HK-2 (cell line): Measurements from ENCODE around the gene RPS3.
A peak's percentile ranks its signal among the peaks of the same experiment; 100 is the strongest.
"Not testable (repeated sequence)": the region's sequence is repeated elsewhere in the genome, so short reads cannot be mapped to it uniquely, and the experiment has no call there.

ENCODE experiments used
- DNase-seq: peaks from one replicate; pipeline ENCODE4 v3.0.0-alpha.2; 2018; ENCODE audit not compliant: unreplicated experiment

RPS3 gene

DNA sequence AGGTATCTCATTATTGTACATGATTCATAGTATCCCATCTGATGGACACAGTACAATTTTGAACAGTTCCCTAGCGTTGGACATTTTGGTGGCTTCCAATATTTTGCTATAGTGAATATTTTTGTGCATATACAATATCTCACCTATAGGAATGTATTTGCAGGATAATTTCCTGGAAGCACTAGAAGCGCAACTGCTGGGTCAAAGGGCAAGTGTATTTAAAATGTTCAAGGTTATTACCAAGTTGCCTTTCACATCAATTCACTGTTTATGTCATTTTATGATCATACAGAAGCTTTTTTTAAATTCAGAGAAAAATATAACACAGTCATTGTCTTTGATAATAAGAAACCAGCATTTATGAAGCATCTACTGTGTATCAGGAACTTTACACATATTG lies 19.1 kb upstream of the RPS3 start:
- no peak for DNase-seq

DNA sequence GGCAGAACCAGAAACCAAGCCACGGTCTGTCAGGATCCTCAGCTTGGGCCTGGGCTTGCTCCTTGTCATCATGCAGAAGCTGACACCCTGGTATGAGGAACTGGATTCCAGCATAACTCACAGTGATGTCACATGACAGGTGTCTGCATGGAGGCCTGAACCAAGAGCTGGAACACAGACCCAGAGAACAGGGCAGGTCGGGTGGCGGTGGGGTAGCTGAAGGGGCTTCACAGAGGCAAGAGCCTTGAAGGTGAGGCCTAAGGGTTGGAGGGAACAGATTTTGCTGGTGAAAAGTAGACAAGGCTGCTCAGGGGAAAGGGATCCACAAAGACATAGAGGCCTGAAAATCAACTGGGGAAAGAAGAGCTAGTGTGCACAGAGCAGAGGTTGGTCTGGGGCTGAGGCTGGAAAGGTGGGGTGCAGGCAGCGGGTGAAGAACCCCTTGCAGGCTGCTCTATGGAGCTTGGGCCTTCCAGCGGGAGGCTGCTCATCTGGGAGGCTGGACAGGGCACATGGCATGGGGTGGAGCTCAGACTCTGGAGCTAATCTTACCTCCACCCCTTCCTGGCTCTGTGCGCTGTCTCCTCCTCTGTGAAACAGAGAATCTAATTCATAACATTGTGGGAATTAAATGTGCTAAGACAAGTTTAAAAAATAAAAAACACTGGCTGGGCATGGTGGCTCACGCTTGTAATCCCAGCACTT lies 18.4 kb upstream of the RPS3 start:
- DNase-seq, result no peak

DNA sequence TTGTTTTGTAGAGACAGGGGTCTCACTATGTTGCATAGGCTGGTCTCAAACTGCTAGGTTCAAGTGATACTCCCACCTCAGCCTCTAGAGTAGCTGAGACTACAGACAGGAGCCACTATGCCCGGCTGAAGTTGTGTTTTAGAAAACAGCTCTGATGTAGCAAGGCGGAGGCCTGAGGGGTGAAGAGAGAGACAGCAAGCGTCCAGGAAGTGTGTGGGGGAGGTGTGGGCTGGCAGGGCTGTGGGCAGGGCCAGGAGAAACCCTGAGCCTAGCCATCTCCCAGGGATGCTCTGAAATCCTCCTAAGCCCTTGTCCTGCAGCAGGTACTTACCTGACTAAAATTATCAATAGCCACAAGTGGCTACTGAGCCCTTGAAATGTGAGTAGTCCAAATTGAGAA lies 16.1 kb upstream of the RPS3 start:
- DNase-seq, result no peak

DNA sequence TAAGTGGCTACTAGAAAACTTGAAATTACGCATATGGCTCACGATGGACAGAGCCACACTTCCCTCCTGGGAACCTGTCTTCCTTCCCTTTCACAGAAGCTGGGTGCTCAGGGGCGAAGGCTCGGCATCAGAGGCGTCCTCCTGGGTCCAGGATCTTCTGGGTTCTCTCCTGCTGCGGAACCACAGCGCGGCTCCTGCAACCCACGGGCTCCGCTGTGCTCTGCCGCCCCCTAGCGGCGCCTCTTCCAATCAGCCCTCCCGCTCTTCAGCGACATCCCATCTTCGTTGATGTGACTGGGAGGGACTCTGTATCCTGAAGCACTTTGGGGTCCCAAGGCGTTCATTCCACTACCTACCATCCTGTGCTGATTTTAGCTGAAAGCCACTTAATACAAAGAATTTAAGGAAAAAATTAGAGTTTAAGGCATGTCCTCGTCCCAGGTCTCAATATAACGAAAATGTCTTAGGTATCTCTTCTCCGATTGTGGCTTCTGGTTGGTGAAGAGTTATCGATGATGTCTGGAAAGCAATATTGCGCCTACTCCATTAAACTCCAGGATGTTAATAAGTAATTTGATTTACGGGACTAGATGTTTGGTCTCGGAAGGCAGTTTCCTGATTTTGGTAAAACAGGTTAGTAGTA lies 14.8 kb upstream of the RPS3 start:
- DNase-seq, result peak; percentile 65

DNA sequence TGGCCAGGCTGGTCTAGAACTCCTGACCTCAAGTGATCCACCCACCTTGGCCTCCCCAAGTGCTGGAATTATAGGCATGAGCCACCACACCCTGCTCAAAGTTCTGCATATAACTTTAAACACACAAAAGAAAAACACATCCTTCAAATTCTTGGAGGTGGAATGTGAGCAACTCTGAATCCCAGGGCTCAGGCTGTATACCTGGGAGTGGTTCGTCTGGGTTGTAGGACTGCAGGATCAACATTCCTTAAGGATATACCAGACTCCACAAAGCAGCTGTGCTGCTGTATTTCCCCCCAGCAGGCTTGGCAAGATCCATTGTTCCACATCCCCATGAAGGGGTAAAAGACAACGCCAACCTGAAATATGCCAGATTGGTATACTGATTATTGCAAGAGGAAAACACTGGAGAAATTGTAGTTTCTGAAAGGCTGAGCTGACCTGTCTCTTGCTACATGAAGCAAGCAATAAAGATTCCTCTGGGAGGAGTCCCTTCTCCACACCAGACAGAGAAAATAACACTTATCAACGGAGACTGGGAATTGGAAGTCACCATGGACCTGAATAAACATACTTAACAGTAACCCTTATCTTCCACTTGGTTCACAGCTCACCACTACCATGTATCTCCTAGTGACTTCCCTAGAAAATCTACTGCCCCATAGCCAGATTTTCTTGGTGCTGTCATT lies 12.2 kb upstream of the RPS3 start:
- DNase-seq, result no peak

DNA sequence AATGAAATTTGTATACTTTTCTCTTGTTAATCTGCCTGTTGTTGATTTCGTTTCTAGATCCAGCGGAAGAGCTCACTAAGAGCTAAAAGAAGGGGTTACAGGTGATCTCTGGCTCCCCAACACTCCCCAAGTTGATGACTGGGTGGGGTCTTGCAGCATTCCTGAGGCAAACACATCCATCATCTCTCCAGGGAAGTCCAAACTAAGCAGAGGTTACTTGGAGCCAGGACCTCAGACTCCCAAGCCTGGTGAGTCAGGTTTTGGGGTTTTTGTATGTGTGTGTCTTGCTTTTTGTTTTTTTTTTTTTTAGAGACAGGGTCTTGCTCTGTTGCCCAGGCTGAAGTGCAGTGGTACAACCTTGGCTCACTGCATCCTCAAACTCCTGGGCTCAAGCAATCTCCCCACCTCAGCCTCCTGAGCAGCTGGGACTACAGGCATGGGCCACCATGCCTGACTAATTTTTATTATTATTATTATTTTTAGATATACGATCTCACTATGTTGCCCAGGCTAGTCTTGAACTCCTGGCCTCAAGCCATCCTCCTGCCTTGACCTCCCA lies 11.5 kb upstream of the RPS3 start:
- DNase-seq, result no peak

DNA sequence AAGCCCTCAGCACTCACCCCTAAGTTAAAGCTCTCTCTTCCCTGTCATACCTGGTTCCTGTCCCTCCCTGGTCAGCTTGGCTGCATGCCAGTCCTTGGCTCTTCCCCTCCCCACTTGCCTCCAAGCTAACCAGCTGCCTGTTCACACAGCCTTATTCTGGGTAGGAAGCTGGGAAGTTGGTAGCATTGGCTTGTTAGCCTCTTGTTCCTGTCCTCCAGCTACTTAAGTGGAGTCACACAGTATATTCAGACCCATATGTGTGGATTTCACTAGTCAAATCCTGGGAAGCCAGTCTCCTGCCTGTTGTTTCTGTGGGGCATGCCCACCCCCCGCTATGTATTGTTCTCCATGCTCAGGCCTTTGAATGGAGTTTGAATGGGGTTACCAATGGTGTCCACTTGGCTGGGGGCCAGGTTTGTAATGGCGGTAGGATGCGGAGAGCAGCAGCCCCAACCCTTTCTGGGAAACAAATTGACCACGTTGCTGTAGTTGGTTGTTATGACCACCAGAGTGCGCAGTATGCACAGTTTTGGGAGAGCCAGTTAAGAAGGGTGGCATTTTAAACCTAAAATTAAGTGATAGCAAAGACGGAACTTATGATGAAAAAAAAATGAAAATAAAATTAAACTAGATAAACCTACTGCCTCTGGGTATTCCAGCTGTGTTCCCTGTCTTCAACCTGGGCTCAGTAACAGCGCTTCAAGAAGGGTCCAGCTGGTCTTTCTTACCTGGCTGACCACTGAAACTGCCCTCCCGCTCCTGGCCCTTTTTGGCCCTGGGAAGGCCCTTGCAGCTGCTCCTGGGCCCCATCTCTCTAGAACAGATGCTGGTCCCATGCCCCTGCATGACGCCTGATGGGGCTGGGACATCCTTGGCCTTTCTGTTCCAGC lies 10.7 kb upstream of the RPS3 start:
- DNase-seq, result peak; percentile 56

DNA sequence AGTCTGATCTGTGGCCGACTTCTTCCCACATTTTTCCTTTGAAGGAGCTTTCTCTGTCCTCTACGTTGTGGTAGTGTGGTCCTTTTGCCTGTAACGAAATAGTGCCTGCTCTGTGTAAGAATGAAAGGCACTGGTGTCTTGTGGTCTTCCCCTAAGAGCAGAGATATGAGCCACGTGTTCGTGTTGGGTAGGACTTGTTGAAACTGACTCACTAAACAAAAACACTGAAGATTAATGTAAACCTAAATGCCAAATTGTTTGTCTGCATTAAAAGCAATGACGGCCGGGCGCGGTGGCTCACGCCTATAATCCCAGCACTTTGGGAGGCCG lies 10.1 kb upstream of the RPS3 start:
- DNase-seq, result no peak

DNA sequence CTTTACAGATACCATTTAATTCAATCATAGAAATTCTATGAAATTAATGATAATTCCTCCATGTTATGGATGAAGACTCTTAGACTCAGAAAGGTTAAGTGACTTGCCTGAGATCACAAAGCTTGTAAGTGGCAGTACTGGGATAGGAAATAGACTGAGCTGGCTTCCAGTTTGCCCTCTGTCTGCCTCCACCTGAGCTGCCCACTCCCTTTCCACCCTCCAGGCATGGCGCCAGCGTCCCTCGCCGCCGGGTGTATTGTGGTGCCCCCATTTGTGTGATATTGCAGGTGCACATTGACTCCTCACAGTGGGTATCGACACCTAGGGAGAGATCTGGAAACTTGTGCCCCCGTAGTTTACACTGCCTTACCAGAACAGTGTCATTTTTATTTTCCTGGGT lies 9.4 kb upstream of the RPS3 start:
- DNase-seq, result no peak

DNA sequence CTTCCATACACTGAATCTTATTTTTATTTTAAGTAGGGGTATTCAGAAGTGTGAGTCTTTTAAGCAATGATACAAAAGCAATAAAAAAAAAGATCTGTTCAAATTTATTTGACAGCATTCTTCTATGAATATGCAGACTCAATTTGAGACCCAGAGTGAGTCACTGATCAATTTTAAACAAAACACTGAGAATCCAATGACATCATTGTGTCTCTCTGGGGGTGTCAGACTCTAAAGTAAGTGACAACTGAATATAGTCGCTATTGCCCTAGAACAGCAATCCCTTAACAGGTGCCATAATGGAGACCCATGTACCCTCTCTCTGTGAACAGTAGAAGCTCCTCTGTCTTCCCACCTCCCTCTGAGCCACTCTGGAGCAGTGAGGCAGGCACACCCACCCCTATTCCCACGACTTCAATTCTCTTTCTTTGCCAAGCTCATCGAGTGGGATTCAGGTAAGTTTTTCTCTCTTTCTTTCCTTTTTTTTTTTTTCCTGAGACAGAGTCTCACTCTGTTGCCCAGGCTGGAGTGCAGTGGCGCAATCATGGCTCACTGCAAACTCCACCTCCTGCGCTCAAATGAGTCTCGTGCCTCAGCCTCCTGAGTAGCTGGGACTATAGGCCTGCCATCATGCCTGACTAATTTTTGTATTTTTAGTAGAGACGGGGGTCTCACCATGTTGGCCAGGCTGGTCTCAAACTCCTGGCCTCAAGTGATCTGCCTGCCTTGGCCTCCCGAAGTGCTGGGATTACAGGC lies 5.1 kb upstream of the RPS3 start:
- DNase-seq, result no peak

DNA sequence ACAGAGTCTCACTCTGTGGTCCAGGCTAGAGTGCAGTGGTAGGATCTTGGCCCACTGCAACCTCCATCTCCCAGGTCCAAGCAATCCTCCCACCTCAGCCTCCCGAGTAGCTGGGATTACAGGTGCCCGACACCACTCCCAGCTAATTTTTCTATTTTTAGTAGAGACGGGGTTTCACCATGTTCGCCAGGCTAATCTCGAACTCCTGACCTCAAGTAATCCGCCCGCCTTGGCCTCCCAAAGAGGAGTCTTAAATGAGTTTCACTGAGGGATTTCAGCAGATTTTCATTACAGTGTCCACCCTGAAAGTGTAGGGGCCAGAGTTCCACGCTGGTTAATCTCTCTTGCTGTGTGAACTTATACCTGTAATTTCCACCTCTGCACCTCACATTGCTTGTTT lies 412 bp upstream of the RPS3 start:
- DNase-seq, result no peak

DNA sequence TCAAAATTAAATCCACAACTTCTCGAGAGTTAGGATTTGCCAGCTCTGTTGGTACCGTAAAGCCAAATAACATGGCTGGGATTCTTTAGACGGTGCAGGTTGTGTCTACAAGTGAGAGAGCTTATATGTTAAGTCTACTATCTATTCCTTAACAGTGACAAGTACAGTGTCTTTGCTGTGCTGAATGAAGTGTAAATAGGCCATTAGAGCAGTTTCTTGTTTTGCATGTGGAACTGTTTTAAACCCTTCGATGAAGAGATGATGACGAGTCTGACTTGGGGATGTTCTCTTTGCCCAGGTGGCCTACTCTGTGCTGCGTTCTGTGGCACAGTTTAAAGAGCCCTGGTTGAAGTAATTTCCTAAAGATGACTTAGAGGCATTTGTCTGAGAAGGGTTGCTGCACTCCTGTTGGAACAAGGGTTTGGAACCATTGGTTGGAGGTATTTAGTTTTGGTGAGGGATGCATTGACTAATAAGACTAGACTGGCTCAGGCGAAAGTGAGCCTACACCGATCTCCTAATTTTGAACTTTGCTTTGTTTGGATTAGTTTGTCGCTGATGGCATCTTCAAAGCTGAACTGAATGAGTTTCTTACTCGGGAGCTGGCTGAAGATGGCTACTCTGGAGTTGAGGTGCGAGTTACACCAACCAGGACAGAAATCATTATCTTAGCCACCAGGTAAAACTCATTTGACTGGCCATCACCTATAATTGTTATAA lies 988 bp downstream of the RPS3 start:
- DNase-seq, result no peak

DNA sequence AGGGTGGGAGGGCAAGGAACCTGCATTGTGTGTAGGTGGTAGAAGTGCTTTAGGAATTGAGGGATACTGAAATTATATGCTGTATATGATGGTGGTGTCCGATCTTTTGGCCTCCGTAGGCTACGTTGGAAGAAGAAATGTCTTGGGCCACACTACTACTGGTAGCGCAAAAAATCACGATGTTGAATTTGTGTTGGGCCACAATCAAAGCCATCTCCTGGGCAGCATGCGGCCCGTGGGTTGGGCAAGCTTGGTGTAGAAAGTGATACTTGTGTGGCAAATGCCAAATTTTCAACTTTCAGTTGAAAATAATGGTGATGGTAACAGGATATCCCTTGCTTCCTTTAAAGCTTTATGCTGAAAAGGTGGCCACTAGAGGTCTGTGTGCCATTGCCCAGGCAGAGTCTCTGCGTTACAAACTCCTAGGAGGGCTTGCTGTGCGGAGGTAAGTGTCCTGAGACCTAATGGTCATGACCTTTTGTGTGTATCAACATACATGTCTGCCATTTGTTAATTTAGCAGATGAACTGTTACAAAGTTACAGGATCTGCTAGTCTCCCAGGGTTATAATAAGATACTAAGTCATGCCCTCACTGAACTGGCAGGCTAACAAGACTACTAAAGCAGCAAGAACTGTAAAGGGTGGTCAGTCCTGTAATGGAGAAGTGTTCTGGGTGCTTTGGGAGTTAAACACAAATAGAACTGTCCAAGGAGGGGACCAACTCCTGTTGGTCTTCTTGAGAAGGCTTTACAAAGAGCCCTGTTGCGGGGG lies 2.9 kb downstream of the RPS3 start:
- no peak for DNase-seq

DNA sequence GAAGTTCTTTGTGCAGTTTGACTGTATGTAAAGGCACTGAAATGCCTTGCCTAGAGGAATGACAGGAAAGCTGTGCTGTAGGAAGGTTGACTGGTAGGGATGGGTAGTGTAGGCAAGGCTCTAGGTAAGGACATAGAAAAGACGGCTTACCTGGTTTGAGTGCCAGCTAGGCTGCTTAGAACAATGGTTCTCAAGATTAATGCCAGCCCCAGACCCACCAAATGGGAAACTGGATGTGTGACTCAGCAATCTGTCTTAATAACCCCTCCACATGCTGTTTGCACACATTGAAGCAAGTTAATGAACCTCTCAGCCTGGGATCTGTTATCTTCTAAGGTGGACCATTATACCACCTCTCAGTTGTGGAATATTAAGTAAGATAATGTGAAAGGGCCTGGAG lies 3.7 kb downstream of the RPS3 start:
- no peak for DNase-seq

DNA sequence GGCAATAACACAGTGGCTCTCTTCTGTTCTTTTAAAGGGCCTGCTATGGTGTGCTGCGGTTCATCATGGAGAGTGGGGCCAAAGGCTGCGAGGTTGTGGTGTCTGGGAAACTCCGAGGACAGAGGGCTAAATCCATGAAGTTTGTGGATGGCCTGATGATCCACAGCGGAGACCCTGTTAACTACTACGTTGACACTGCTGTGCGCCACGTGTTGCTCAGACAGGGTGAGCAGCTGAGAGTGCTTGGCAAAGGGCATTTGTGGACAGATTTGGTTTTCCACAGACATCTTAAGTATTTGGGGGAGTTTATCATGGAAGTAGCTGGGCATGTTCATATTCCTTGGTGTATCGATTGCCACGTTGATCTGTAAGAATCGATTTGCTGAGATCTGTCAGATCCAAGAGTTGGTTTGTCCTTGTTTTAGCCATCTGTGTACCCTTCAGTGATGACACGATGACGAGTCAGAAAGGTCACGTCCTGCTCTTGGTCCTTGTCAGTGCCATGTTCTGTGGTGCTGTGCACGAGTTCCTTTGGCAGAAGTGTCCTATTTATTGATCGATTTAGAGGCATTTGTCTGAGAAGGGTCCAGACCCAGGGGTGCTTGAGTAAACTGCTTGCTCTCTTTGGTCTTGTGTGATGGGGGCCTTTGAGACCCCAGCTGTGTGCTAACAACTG lies 4.8 kb downstream of the RPS3 start:
- DNase-seq, result no peak

DNA sequence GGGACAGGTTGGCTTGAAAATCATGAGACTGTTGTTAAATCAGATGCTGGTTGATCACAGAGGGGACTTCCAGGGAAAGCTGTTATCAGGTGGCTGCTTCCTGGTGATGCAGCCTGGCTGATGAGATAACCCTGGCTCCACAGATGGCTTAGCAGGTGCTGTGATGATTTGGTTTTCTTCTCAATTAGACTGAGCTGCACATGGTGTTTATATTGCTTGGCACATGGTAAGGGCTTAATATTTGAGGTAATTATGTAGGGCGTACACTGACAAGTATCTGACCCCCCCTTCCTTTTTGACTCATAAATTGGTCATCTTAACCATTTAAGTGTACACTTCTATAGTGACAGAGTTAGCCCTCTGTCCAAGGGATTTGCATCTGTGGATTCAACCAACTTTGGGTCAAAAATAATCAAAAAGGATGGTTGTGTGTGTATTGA lies 7.0 kb downstream of the RPS3 start:
- no peak for DNase-seq

DNA sequence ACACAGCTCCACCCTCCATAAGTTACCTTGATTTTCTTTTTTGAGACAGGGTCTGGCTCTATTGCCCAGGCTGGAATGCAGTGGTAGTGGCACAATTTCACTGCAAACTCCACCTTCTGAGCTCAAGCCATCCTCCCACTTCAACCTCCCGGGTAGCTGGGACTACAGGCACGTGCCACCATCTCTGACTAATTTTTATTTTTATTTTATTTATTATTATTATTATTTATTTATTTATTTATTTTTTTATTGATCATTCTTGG lies 9.6 kb downstream of the RPS3 start:
- DNase-seq, result no peak

DNA sequence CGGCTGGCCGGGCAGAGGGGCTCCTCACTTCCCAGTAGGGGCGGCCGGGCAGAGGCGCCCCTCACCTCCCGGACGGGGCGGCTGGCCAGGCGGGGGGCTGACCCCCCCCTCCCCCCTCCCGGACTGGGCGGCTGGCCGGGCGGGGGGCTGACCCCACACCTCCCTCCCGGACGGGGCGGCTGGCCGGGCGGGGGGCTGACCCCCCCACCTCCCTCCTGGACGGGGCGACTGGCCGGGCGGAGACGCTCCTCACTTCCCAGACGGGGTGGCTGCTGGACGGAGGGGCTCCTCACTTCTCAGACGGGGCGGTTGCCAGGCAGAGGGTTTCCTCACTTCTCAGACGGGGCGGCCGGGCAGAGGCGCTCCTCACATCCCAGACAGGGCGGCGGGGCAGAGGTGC lies 10.7 kb downstream of the RPS3 start:
- not testable (repeated sequence) for DNase-seq

DNA sequence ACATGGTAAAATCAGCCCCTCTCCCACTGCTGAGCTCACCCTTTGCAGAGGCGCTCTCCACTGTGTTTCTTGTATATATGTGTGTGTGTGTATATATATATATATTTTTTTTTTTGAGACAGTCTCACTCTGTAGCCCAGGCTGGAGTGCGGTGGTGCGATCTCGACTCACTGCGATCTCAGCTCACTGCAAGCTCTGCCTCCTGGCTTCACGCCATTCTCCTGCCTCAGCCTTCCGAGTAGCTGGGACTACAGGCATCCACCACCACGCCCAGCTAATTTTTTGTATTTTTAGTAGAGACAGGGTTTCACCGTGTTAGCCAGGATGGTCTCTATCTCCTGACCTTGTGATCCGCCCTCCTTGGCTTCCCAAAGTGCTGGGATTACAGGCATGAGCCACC lies 13.8 kb downstream of the RPS3 start:
- DNase-seq, result not testable (repeated sequence)

DNA sequence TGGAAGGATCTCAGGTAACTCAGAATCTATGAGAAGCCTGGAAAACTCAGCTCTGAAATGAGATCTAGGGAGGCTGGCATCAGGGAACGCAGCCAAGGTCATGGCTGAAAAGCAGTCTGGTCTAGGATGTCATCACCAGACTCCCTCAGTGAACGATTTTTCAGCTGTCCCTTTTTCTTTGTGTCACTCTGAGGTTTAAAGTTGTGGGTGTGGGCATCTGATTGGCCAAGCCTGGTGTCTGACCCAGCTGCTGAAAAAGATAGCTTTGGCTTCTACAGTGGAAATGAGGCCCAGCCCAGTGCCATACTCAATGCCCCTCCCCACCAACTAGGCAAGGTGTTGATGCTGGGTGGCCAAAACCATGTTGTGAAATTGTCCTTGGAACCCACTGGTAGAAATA lies 14.5 kb downstream of the RPS3 start:
- no peak for DNase-seq
